LNCaP clone FGC (cell line): ENCODE measurements around the gene TMEM198.
A peak's percentile ranks its signal among the peaks of the same experiment; 100 is the strongest.

Source experiments
- DNase-seq: peaks from one replicate; pipeline ENCODE4 v3.0.0-alpha.2; 2011; ENCODE audit warnings: low read depth
- H3K4me3 ChIP-seq: 2 replicates; pipeline ENCODE4 v1.5.1; 2011; ENCODE audit warnings: mild to moderate bottlenecking, low read depth, low read length, control low read depth
- CTCF ChIP-seq: IDR thresholded peaks from 2 replicates; pipeline ENCODE4 v1.5.1; 2012; ENCODE audit warnings: mild to moderate bottlenecking; ENCODE audit not compliant: control insufficient read depth, insufficient read depth; ENCODE audit errors: extremely low read depth

TMEM198 gene

GRCh38 chr2:219560037-219560892 lies 16.4 kb downstream of the TMEM198 start:
- DNase-seq, result no peak
- peak; percentile 55; the same call in 1 of the 2 replicates for TF ChIP-seq CTCF
- no peak overlapping the region for H3K4me3 ChIP-seq

- no peak overlapping the region for H3K4me3 ChIP-seq
- no peak for DNase-seq
- TF ChIP-seq CTCF, result no peak
Measured at GRCh38 chr2:219560893-219561178, 17.0 kb downstream of the TMEM198 start.

GRCh38 chr2:219561179-219562048 lies 17.6 kb downstream of the TMEM198 start:
- TF ChIP-seq CTCF, result no peak
- DNase-seq, result no peak
- no peak overlapping the region for H3K4me3 ChIP-seq

GRCh38 chr2:219562049-219563020 lies 18.5 kb downstream of the TMEM198 start:
- DNase-seq, result no peak
- no peak for TF ChIP-seq CTCF
- no peak overlapping the region for H3K4me3 ChIP-seq

- no peak for DNase-seq
- no peak for TF ChIP-seq CTCF
- H3K4me3 ChIP-seq, result no peak overlapping the region
Measured at GRCh38 chr2:219563271-219563928, 19.6 kb downstream of the TMEM198 start.
